CD4-positive, CD25-positive, alpha-beta regulatory T cell (primary cell): ENCODE measurements around the gene DNAH7. TPM values are rescaled to one million over a fixed set of nuclear protein-coding genes. Genes with fewer than 3 reads are reported as not detected.

ENCODE experiments used
- ATAC-seq, 2 donors: fragments of 150-1000 bp; cut with Tn5 transposase; one replicate each; pipeline ENCODE4 v1.10.0; 2021; ENCODE audit warnings: low read depth in 2 of 2, moderate number of reproducible peaks in 2 of 2, moderate library complexity in 1 of 2
- DNase-seq, 3 donors: peaks; one replicate each; pipeline versions ENCODE4 v3.0.0 to v3.0.0-alpha.2; 2012 to 2022; ENCODE audit warnings: mixed read lengths in 1 of 3
- H3K27ac ChIP-seq: one replicate; pipeline ENCODE4 v1.7.0; 2013; ENCODE audit warnings: mild to moderate bottlenecking, low read length; ENCODE audit not compliant: insufficient read depth, poor library complexity, severe bottlenecking
- H3K27me3 ChIP-seq: one replicate; pipeline ENCODE4 v1.7.0; 2013; ENCODE audit warnings: low read length; ENCODE audit not compliant: control insufficient read depth, insufficient read depth
- H3K36me3 ChIP-seq: one replicate; pipeline ENCODE4 v1.7.0; 2013; ENCODE audit warnings: mild to moderate bottlenecking, low read length, moderate library complexity; ENCODE audit not compliant: control insufficient read depth, insufficient read depth
- H3K4me1 ChIP-seq: 2 replicates; pipeline ENCODE4 v1.7.0; 2013; ENCODE audit warnings: mild to moderate bottlenecking, low read length; ENCODE audit not compliant: insufficient read depth, control insufficient read depth, poor library complexity, severe bottlenecking
- H3K4me3 ChIP-seq: one replicate; pipeline ENCODE4 v1.7.0; 2013; ENCODE audit warnings: low read depth, mild to moderate bottlenecking, low read length, moderate library complexity
- H3K9me3 ChIP-seq, 2 experiments: 1 replicate in 1 of 2; 2 replicates in 1 of 2; pipeline ENCODE4 v1.7.0; 2013; ENCODE audit warnings: low read length in 2 of 2, mild to moderate bottlenecking in 1 of 2, moderate library complexity in 1 of 2; ENCODE audit not compliant: control insufficient read depth in 2 of 2
- H3K27ac Mint-ChIP-seq, 3 donors: one replicate each; pipeline ENCODE4 v1.8.0; 2020 to 2022; ENCODE audit warnings: mild to moderate bottlenecking in 3 of 3, mixed read lengths in 3 of 3, moderate library complexity in 2 of 3
- H3K27me3 Mint-ChIP-seq: one replicate; pipeline ENCODE4 v1.8.0; 2022; ENCODE audit warnings: mild to moderate bottlenecking, mixed read lengths
- H3K36me3 Mint-ChIP-seq: one replicate; pipeline ENCODE4 v1.8.0; 2020; ENCODE audit warnings: mixed read lengths
- H3K4me1 Mint-ChIP-seq, 4 donors: one replicate each; pipeline ENCODE4 v1.8.0; 2020 to 2022; ENCODE audit warnings: mixed read lengths in 4 of 4, mild to moderate bottlenecking in 1 of 4
- H3K4me3 Mint-ChIP-seq, 4 donors: one replicate each; pipeline ENCODE4 v1.8.0; 2020 to 2022; ENCODE audit warnings: mild to moderate bottlenecking in 4 of 4, mixed read lengths in 4 of 4, moderate library complexity in 3 of 4
- H3K9me3 Mint-ChIP-seq, 7 donors: one replicate each; pipeline ENCODE4 v1.8.0; 2020 to 2022; ENCODE audit warnings: mixed read lengths in 7 of 7, mild to moderate bottlenecking in 3 of 7, moderate library complexity in 2 of 7
- polyA plus RNA-seq, 4 donors: library from polyadenylated mRNA; unstranded; fragments of 300-500 nt; fragmentation: Illumina TruSeq; gene quantifications; one replicate each; pipeline ENCODE4 v1.2.3, GENCODE V29; 2021
- total RNA-seq: library from RNA; stranded (reverse); gene quantifications from one replicate; pipeline ENCODE4 v1.2.3, GENCODE V29; 2022

Gene DNAH7
- total and polyA plus RNA-seq, 5 donors from 2014 or later, result not detected

DNA sequence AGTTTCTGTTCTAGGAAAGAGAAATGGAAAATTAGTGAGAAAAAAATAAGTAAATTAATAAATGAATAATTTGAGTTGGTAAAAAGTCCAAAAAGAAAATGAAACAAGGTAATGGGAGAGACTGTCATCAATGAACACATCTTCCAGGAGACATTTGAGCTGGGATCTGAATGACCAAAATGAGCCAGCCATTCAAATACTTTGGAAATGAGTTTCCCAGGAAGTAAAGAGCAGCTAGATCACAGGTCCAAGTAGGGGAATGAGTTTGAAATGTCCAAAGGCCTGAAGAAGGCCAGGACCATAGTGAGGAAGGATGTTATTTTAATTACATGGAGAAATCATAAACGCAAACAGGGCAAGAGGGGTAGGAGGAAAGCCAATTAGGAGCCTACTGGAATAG is 6.6 kb upstream of the DNAH7 start:
- H3K4me3 ChIP-seq, result no peak overlapping the region
- no peak for ATAC-seq
- H3K27ac Mint-ChIP-seq, result peak overlapping the region in 1 of 3 donors; percentile 7

GRCh38 chr2:196074631-196075030 is 6.0 kb upstream of the DNAH7 start:
- Mint-ChIP-seq H3K27me3 (no peaks in the 10 kb centered on the region), H3K27ac (no peak overlapping the region), H3K9me3 (no peaks in the 10 kb centered on the region), H3K4me3 (no peak overlapping the region), H3K4me1 (peaks cover 6 to 11% (median 9%) of the 10 kb centered on the region in 4 donors), H3K36me3 (no peaks in the 10 kb centered on the region)
- DNase-seq, result no peak
- Histone ChIP-seq H3K4me1 (peaks cover 5% of the 10 kb centered on the region), H3K4me3 (no peak overlapping the region), H3K9me3 (no peaks in the 10 kb centered on the region), H3K27me3 (peaks cover 2% of the 10 kb centered on the region), H3K27ac (no peak overlapping the region), H3K36me3 (no peaks in the 10 kb centered on the region)
- no peak for ATAC-seq

More for the DNA sequence above, 6.6 kb upstream of the DNAH7 start:
- Histone ChIP-seq H3K36me3 (no peaks in the 10 kb centered on the region), H3K27ac (no peak overlapping the region), H3K27me3 (peaks cover 2% of the 10 kb centered on the region), H3K9me3 (no peaks in the 10 kb centered on the region), H3K4me1 (peaks cover 5% of the 10 kb centered on the region)
- Mint-ChIP-seq H3K4me3 (no peak overlapping the region), H3K36me3 (no peaks in the 10 kb centered on the region), H3K27me3 (no peaks in the 10 kb centered on the region), H3K9me3 (peaks cover 0 to under 1% (median 0%) of the 10 kb centered on the region in 7 donors), H3K4me1 (peaks cover 9 to 17% (median 11%) of the 10 kb centered on the region in 4 donors)
- no peak for DNase-seq

- no peaks in the 10 kb centered on the region for H3K36me3 Mint-ChIP-seq
- DNase-seq (no peak), ATAC-seq (no peak)
- no peak overlapping the region for H3K4me3 ChIP-seq
- H3K9me3 ChIP-seq, result no peaks in the 10 kb centered on the region
- H3K27ac Mint-ChIP-seq, result no peak overlapping the region
- peaks cover 7% of the 10 kb centered on the region for H3K4me1 ChIP-seq
- no peaks in the 10 kb centered on the region for H3K9me3 Mint-ChIP-seq
- H3K4me3 Mint-ChIP-seq, result no peak overlapping the region
- H3K27me3 ChIP-seq, result peaks cover 2% of the 10 kb centered on the region
- H3K4me1 Mint-ChIP-seq, result peaks cover 6 to 11% (median 9%) of the 10 kb centered on the region in 4 donors
- no peak overlapping the region for H3K27ac ChIP-seq
- H3K27me3 Mint-ChIP-seq, result peaks cover 1% of the 10 kb centered on the region
- H3K36me3 ChIP-seq, result no peaks in the 10 kb centered on the region
These were observed 4.9 kb upstream of the DNAH7 start for GRCh38 chr2:196073521-196073920.

DNA sequence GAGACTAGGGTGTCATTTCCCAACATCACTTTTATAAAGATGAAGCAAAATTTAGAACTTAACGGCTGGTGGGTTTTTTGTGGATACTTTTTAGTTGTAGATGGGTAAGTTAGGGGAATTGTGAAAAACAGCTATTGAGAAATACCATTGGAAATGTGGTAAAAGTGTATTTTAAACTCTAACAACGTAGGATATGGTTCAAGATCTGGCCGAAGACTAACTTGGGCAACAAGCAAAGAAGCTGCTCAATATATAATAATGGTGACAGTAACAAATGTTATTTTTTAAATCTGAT is 1.6 kb downstream of the DNAH7 start:
- H3K9me3 Mint-ChIP-seq, result no peaks in the 10 kb centered on the region

GRCh38 chr2:196066291-196067087 is 2.1 kb downstream of the DNAH7 start:
- no peaks in the 10 kb centered on the region for H3K36me3 ChIP-seq
- DNase-seq (peak in 2 of 3 donors; percentile 38 to 50), ATAC-seq (no peak)
- Mint-ChIP-seq H3K27ac (no peak overlapping the region), H3K4me3 (peak overlapping the region in 3 of 4 donors; percentile 0 to 75 (median 13)), H3K27me3 (peaks cover 23% of the 10 kb centered on the region), H3K36me3 (no peaks in the 10 kb centered on the region), H3K9me3 (no peaks in the 10 kb centered on the region), H3K4me1 (peaks cover 6 to 16% (median 9%) of the 10 kb centered on the region in 4 donors)
- no peak overlapping the region for H3K27ac ChIP-seq
- peaks cover 16% of the 10 kb centered on the region for H3K4me1 ChIP-seq
- no peak overlapping the region for H3K4me3 ChIP-seq
- H3K9me3 ChIP-seq, result no peaks in the 10 kb centered on the region
- peaks cover 18% of the 10 kb centered on the region for H3K27me3 ChIP-seq

More for the DNA sequence above, 1.6 kb downstream of the DNAH7 start:
- Histone ChIP-seq H3K4me3 (no peak overlapping the region), H3K27ac (no peak overlapping the region), H3K4me1 (peaks cover 16% of the 10 kb centered on the region), H3K9me3 (no peaks in the 10 kb centered on the region), H3K27me3 (peaks cover 18% of the 10 kb centered on the region), H3K36me3 (no peaks in the 10 kb centered on the region)
- Mint-ChIP-seq H3K4me3 (peak overlapping the region in 3 of 4 donors; percentile 0 to 75 (median 13)), H3K27ac (no peak overlapping the region), H3K4me1 (peaks cover 6 to 16% (median 9%) of the 10 kb centered on the region in 4 donors), H3K36me3 (no peaks in the 10 kb centered on the region), H3K27me3 (peaks cover 23% of the 10 kb centered on the region)
- ATAC-seq (no peak), DNase-seq (no peak)

- no peaks in the 10 kb centered on the region for H3K9me3 ChIP-seq
- H3K4me3 ChIP-seq, result no peak overlapping the region
- Mint-ChIP-seq H3K4me3 (no peak overlapping the region), H3K27ac (no peak overlapping the region), H3K36me3 (no peaks in the 10 kb centered on the region), H3K27me3 (peaks cover 35% of the 10 kb centered on the region), H3K9me3 (no peaks in the 10 kb centered on the region), H3K4me1 (peaks cover 6 to 12% (median 8%) of the 10 kb centered on the region in 4 donors)
- H3K4me1 ChIP-seq, result peaks cover 15% of the 10 kb centered on the region
- no peak overlapping the region for H3K27ac ChIP-seq
- peaks cover 15% of the 10 kb centered on the region for H3K27me3 ChIP-seq
- no peaks in the 10 kb centered on the region for H3K36me3 ChIP-seq
- no peak for DNase-seq
- no peak for ATAC-seq
These were observed 4.9 kb downstream of the DNAH7 start for GRCh38 chr2:196063773-196064172.

- Histone ChIP-seq H3K4me1 (no peaks in the 10 kb centered on the region), H3K9me3 (no peaks in the 10 kb centered on the region), H3K27ac (no peak overlapping the region), H3K4me3 (no peak overlapping the region), H3K27me3 (peaks cover 13% of the 10 kb centered on the region), H3K36me3 (no peaks in the 10 kb centered on the region)
- ATAC-seq, result no peak
- H3K4me3 Mint-ChIP-seq, result no peak overlapping the region
- H3K27ac Mint-ChIP-seq, result no peak overlapping the region
- H3K4me1 Mint-ChIP-seq, result no peaks in the 10 kb centered on the region
- H3K9me3 Mint-ChIP-seq, result no peaks in the 10 kb centered on the region
- H3K27me3 Mint-ChIP-seq, result peaks cover 27% of the 10 kb centered on the region
- H3K36me3 Mint-ChIP-seq, result no peaks in the 10 kb centered on the region
- DNase-seq, result no peak
These were observed 9.1 kb downstream of the DNAH7 start for GRCh38 chr2:196059491-196059960.

DNA sequence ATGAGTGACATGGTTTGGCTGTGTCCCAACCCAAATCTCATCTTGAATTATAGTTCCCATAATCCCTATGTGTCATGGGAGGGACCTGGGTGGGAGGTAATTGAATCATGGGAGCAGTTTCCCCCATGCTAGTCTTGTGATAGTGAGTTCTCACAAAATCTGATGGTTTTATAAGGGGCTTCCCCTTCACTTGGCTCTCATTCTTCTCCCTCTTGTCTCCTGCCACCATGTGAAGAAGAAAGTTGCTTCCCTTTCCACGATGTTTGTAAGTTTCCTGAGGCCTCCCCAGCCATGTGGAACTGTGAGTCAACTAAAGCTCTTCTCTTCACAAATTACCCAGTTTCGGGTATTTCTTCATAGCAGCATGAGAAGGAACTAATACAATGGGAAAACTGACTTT is 14.0 kb downstream of the DNAH7 start:
- Mint-ChIP-seq H3K4me3 (no peak overlapping the region), H3K27me3 (peaks cover 12% of the 10 kb centered on the region), H3K4me1 (no peaks in the 10 kb centered on the region), H3K27ac (no peak overlapping the region), H3K9me3 (no peaks in the 10 kb centered on the region), H3K36me3 (no peaks in the 10 kb centered on the region)
- H3K36me3 ChIP-seq, result no peaks in the 10 kb centered on the region
- H3K4me1 ChIP-seq, result no peaks in the 10 kb centered on the region
- no peak for DNase-seq
- H3K9me3 ChIP-seq, result no peaks in the 10 kb centered on the region
- H3K27me3 ChIP-seq, result peaks cover 8% of the 10 kb centered on the region
- no peak for ATAC-seq
- no peak overlapping the region for H3K4me3 ChIP-seq
- no peak overlapping the region for H3K27ac ChIP-seq
